Upper lobe of left lung (tissue), 6 donors: Measurements from ENCODE around the gene CD99L2. TPM values are rescaled to one million over a fixed set of nuclear protein-coding genes. Genes with fewer than 3 reads are reported as not detected.
"Not testable (repeated sequence)": the region's sequence is repeated elsewhere in the genome, so short reads cannot be mapped to it uniquely, and the experiment has no call there.

ENCODE experiments used
- ATAC-seq, 2 donors: fragments of 200-7000 bp; cut with Tn5 transposase; one replicate each; pipeline ENCODE4 v1.9.1; 2022; ENCODE audit warnings: mild to moderate bottlenecking in 2 of 2, moderate library complexity in 2 of 2; ENCODE audit not compliant: low FRiP score in 2 of 2
- DNase-seq, 2 donors: peaks; one replicate each; pipeline ENCODE4 v3.0.0-alpha.2; 2019 to 2020
- H3K27ac ChIP-seq, 4 donors: fragments of 200-600 bp; sonication (generic); one replicate each; pipeline ENCODE4 v1.5.1; 2016 to 2019
- H3K27me3 ChIP-seq, 4 donors: fragments of 200-600 bp; sonication (generic); one replicate each; pipeline ENCODE4 v1.5.1; 2017 to 2019
- H3K36me3 ChIP-seq, 4 donors: fragments of 200-600 bp; sonication (generic); one replicate each; pipeline ENCODE4 v1.5.1; 2016 to 2019
- H3K4me1 ChIP-seq, 4 donors: fragments of 200-600 bp; sonication (generic); one replicate each; pipeline ENCODE4 v1.5.1; 2018 to 2019
- H3K4me3 ChIP-seq, 4 donors: fragments of 200-600 bp; sonication (generic); one replicate each; pipeline ENCODE4 v1.5.1; 2017 to 2019; ENCODE audit warnings: mild to moderate bottlenecking in 2 of 4, moderate library complexity in 1 of 4
- H3K9me3 ChIP-seq, 4 donors: fragments of 200-600 bp; sonication (generic); one replicate each; pipeline ENCODE4 v1.5.1; 2018 to 2019
- EP300 ChIP-seq, 4 donors: sonication (generic); formaldehyde crosslinking; IDR thresholded peaks; one replicate each; pipeline ENCODE4 v1.5.1; 2017; ENCODE audit warnings: antibody characterized with exemption in 4 of 4, control low read depth in 2 of 4
- POLR2A ChIP-seq, 4 donors: fragments of 450-650 bp; IDR thresholded peaks; one replicate each; pipeline ENCODE4 v1.5.1; 2016 to 2017; ENCODE audit warnings: antibody characterized with exemption in 4 of 4, mild to moderate bottlenecking in 2 of 4
- POLR2AphosphoS5 ChIP-seq, 2 donors: sonication (generic); formaldehyde crosslinking; IDR thresholded peaks; one replicate each; pipeline ENCODE4 v1.5.1; 2017; ENCODE audit warnings: antibody characterized with exemption in 2 of 2
- WGBS, 2 donors: methylation state at CpG; one replicate each; pipeline ENCODE4 v1.1.5; 2017 to 2018; 5-methylcytosine and 5-hydroxymethylcytosine counted together
- total RNA-seq, 6 donors: library from RNA; depleted of rRNA in 4 of 6; stranded (reverse); fragments of >200 nt in 4 of 6; gene quantifications; one replicate each; pipeline versions ENCODE4 v1.1.0 to v1.2.1, GENCODE V29; 2016 to 2021
- TF ChIP-seq, protein P1 (sequence below), 6 experiments: fragments of 450-650 bp in 4 of 6; fragments of 200-600 bp in 2 of 6; sonication (generic) in 2 of 6; IDR thresholded peaks; one replicate each; pipeline ENCODE4 v1.5.1; 2016 to 2019; ENCODE audit warnings: antibody characterized with exemption in 6 of 6
- donor health status: DM: no; HTN: no; CAD: no; lungs with moderate emphysema.
- donor health status: DM: no; HTN: yes; CAD: no; lungs with severe emphysema.

CD99L2 gene
- total RNA-seq, 6 donors from 2014 or later, result 16.8 to 41.6 (median 34.9) TPM

DNA sequence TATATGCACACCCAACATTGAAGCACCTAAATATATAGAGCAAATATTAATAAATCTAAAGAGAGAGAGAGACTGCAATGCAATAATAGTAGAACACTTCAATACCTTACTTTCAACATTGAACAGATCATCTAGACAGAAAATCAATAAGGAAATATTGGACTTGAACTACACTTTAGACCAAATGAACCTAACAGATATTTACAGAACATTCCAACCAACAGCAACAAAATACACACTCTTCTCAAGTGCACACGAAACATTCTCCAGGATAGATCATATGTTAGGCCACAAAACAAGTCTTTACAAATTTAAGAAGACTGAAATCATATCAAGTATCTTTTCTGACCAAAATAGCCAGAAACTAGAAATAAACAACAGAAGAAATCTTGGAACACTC is 66.6 kb downstream of the CD99L2 start:
- DNase-seq, result no peak
- Histone ChIP-seq H3K36me3 (peaks cover 0 to 3% (median 0%) of the 10 kb centered on the region in 4 donors), H3K4me1 (no peaks in the 10 kb centered on the region), H3K27me3 (no peaks in the 10 kb centered on the region), H3K4me3 (no peak overlapping the region), H3K9me3 (peaks cover 0 to 5% (median 0%) of the 10 kb centered on the region in 4 donors), H3K27ac (no peak overlapping the region)
- no peak for ATAC-seq
- WGBS, 2 donors, result 47 to 59% methylated on average over 1 of the region's 1 CpG
- TF ChIP-seq, protein P1, sequence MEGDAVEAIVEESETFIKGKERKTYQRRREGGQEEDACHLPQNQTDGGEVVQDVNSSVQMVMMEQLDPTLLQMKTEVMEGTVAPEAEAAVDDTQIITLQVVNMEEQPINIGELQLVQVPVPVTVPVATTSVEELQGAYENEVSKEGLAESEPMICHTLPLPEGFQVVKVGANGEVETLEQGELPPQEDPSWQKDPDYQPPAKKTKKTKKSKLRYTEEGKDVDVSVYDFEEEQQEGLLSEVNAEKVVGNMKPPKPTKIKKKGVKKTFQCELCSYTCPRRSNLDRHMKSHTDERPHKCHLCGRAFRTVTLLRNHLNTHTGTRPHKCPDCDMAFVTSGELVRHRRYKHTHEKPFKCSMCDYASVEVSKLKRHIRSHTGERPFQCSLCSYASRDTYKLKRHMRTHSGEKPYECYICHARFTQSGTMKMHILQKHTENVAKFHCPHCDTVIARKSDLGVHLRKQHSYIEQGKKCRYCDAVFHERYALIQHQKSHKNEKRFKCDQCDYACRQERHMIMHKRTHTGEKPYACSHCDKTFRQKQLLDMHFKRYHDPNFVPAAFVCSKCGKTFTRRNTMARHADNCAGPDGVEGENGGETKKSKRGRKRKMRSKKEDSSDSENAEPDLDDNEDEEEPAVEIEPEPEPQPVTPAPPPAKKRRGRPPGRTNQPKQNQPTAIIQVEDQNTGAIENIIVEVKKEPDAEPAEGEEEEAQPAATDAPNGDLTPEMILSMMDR (IDR thresholded peaks at IDR 0.05), result no peak
- TF ChIP-seq POLR2A (IDR thresholded peaks at IDR 0.05) (no peak), EP300 (IDR thresholded peaks at IDR 0.05) (no peak), POLR2AphosphoS5 (IDR thresholded peaks at IDR 0.05) (no peak)

DNA sequence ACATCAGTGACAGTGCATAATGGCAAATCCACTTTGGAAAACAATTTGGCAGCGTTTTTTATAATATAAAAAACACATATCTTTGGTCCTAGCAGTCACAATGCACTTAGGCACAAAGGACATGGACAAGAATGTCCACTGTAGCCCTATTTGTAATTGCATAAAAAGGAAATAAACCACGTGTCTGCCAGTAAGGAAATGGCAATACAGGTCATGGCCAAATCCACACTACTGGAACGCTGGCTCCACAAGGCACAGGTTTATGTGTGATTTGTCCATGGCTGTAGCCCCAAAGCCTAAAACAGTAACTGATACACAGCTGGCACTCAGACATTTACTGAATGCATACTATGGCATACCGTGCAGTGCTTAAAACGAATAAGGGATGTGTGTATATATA is 69.7 kb downstream of the CD99L2 start:
- DNase-seq (no peak), ATAC-seq (no peak)
- TF ChIP-seq POLR2A (IDR thresholded peaks at IDR 0.05) (no peak), POLR2AphosphoS5 (IDR thresholded peaks at IDR 0.05) (no peak), EP300 (IDR thresholded peaks at IDR 0.05) (no peak)
- TF ChIP-seq, protein P1 (IDR thresholded peaks at IDR 0.05), result no peak
- H3K27ac ChIP-seq, result no peak overlapping the region
- H3K36me3 ChIP-seq, result peaks cover 0 to 3% (median 0%) of the 10 kb centered on the region in 4 donors
- WGBS, 2 donors, result 61 to 75% methylated on average over 5 of the region's 5 CpGs
- no peaks in the 10 kb centered on the region for H3K4me1 ChIP-seq
- peaks cover 0 to 8% (median 0%) of the 10 kb centered on the region in 4 donors for H3K9me3 ChIP-seq
- H3K27me3 ChIP-seq, result no peaks in the 10 kb centered on the region
- H3K4me3 ChIP-seq, result no peak overlapping the region

DNA sequence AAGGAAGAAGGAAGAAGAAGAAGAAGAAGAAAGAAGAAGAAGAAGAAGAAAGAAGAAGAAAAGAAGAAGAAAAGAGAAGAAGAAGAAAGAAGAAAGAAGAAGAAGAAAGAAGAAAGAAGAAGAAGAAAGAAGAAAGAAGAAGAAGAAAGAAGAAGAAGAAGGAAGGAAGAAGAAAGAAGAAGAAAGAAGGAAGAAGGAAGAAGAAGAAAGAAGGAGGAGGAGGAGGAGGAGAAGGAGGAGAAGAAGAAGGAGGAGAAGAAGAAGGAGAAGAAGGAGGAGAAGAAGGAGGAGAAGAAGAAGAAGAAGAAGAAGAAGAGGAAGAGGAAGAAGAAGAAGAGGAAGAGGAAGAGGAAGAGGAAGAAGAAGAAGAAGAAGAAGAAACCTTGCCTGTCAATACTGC is 74.1 kb downstream of the CD99L2 start:
- not testable (repeated sequence) for H3K27ac ChIP-seq, H3K9me3 ChIP-seq, H3K4me3 ChIP-seq, H3K27me3 ChIP-seq, DNase-seq, H3K36me3 ChIP-seq, ATAC-seq, H3K4me1 ChIP-seq

DNA sequence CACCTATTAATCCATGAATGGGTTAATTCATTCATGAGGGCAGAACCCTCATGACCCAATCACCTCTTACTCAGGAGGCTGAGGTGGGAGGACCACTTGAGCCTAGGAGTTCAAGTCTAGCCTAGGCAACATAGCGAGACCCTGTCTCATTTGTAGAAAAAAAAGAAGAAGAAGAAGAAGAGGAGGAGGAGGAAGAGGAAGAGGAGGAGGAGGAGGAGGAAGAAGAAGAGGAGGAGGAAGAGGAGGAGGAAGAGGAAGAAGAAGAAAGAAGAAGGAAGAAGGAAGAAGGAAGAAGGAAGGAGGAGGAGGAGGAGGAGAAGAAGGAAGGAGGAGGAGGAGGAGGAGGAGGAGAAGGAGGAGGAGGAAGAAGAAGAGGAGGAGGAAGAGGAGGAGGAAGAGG is 74.6 kb downstream of the CD99L2 start:
- H3K27me3 ChIP-seq, ATAC-seq, DNase-seq, H3K4me3 ChIP-seq, H3K36me3 ChIP-seq, H3K9me3 ChIP-seq, H3K27ac ChIP-seq, H3K4me1 ChIP-seq: not testable (repeated sequence)
- 93 to 100% methylated on average over 1 of the region's 1 CpG for WGBS, 2 donors

DNA sequence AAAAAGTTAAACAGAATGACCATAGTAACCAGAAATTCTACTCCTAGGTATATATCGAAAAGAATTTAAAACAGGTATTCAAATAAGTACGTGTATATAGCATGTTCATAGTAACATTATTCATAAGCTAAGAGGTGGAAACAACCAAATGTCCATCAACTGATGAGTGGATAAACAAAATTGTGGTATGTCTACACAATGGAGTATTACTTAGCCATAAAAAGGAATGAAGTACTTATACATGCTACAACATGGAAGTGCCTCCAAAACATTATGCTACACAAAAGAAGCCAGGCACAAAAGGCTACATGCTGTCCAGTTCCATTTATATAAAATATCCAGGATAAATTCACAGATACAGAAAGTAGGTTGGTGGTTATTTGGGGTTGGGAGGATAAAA is 76.5 kb downstream of the CD99L2 start:
- no peaks in the 10 kb centered on the region for H3K36me3 ChIP-seq
- ATAC-seq (no peak), DNase-seq (no peak)
- H3K4me1 ChIP-seq, result no peaks in the 10 kb centered on the region
- no peak overlapping the region for H3K4me3 ChIP-seq
- peaks cover 0 to 3% (median 0%) of the 10 kb centered on the region in 4 donors for H3K9me3 ChIP-seq
- TF ChIP-seq POLR2A (IDR thresholded peaks at IDR 0.05), result no peak
- TF ChIP-seq POLR2AphosphoS5 (IDR thresholded peaks at IDR 0.05), result no peak
- TF ChIP-seq EP300 (IDR thresholded peaks at IDR 0.05), result no peak
- TF ChIP-seq, protein P1 (IDR thresholded peaks at IDR 0.05), result no peak
- WGBS, 2 donors, result 89 to 98% methylated on average over 2 of the region's 2 CpGs
- no peak overlapping the region for H3K27ac ChIP-seq
- H3K27me3 ChIP-seq, result no peaks in the 10 kb centered on the region

DNA sequence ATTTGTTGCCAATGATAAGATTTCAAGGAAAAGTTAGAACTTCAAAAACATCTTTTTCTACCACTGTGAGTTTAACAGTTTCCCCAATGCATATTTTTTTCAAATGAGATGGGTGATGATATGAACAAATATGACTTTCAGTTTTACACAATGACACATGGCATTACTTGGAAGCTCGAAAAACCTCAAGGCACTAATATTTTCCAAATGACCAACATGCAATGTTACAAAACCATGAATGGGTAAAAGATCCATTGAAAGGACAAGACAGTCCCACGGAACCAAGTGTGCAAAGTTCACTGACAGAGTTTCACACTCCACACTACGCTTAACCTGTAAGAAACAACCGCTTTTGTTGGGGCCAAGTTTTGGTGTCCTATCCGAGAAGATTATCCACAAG is 84.5 kb downstream of the CD99L2 start:
- DNase-seq (no peak), ATAC-seq (no peak)
- no peaks in the 10 kb centered on the region for H3K36me3 ChIP-seq
- 74 to 86% methylated on average over 5 of the region's 5 CpGs for WGBS, 2 donors
- no peaks in the 10 kb centered on the region for H3K9me3 ChIP-seq
- TF ChIP-seq POLR2AphosphoS5 (IDR thresholded peaks at IDR 0.05) (no peak), POLR2A (IDR thresholded peaks at IDR 0.05) (no peak), EP300 (IDR thresholded peaks at IDR 0.05) (no peak)
- TF ChIP-seq, protein P1 (IDR thresholded peaks at IDR 0.05), result no peak
- no peak overlapping the region for H3K4me3 ChIP-seq
- H3K27me3 ChIP-seq, result no peaks in the 10 kb centered on the region
- H3K27ac ChIP-seq, result no peak overlapping the region
- no peaks in the 10 kb centered on the region for H3K4me1 ChIP-seq
